SK-N-SH treated with all-trans-retinoic acid at 6 μM for 48 hours (cell line): ENCODE data around the gene IL18.

ENCODE experiments used
- CREB5 ChIP-seq: fragments of 250-450 bp; sonication (Bioruptor Pico); IDR thresholded peaks from 2 replicates; pipeline ENCODE4 v1.5.1; 2020; ENCODE audit warnings: low read depth, mild to moderate bottlenecking, moderate library complexity
- CSDC2 ChIP-seq: fragments of 250-450 bp; sonication (Bioruptor Pico); IDR thresholded peaks from 2 replicates; pipeline ENCODE4 v1.5.0; 2020; ENCODE audit warnings: mild to moderate bottlenecking, moderate library complexity
- ESRRG ChIP-seq: fragments of 250-450 bp; sonication (Bioruptor Pico); IDR thresholded peaks from 2 replicates; pipeline ENCODE4 v1.6.1; 2021; ENCODE audit warnings: mild to moderate bottlenecking
- PATZ1 ChIP-seq: fragments of 250-450 bp; sonication (Bioruptor Pico); IDR thresholded peaks from 2 replicates; pipeline ENCODE4 v1.8.0; 2020; ENCODE audit warnings: mild to moderate bottlenecking, moderate library complexity, borderline replicate concordance
- SNAI2 ChIP-seq: fragments of 250-450 bp; sonication (Bioruptor Pico); IDR thresholded peaks from 2 replicates; pipeline ENCODE4 v1.5.0; 2020; ENCODE audit warnings: mild to moderate bottlenecking, moderate library complexity
- TCF4 ChIP-seq: fragments of 250-450 bp; sonication (Bioruptor Pico); IDR thresholded peaks from 2 replicates; pipeline ENCODE4 v1.8.0; 2021; ENCODE audit warnings: mild to moderate bottlenecking, moderate library complexity, borderline replicate concordance
- ZFP3 ChIP-seq: fragments of 250-450 bp; sonication (Bioruptor Pico); IDR thresholded peaks from 2 replicates; pipeline ENCODE4 v1.5.0; 2020; ENCODE audit warnings: mild to moderate bottlenecking, moderate library complexity
- ZFP30 ChIP-seq: fragments of 450-650 bp; formaldehyde crosslinking; IDR thresholded peaks from 2 replicates; pipeline ENCODE4 v1.5.0; 2022; ENCODE audit warnings: mild to moderate bottlenecking, moderate library complexity

DNA sequence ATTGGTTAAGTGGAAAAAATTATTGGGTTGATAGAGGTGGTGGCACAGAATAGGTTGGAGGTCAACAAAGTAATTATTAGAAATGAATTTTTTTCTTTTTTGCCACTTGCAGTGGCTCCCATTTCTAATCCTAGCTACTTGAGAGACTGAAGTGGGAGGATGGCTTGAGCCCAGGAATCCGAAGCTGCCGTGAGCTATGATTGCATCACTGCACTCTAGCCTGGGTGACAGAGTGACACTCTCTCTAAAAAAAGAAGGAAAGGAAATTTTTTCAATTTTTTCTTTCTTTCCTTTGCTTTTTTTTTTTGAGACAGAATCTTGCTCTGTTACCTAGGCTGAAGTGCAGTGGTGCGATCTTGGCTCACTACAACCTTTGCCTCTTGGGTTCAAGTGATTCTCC, 9.3 kb upstream of the IL18 start:
- TF ChIP-seq CSDC2 (no peak), SNAI2 (CRISPR knock-in tag) (no peak), PATZ1 (CRISPR knock-in tag) (no peak), ZFP30 (CRISPR knock-in tag) (no peak), TCF4 (CRISPR knock-in tag) (no peak), ZFP3 (CRISPR knock-in tag) (no peak), CREB5 (CRISPR knock-in tag) (no peak), ESRRG (CRISPR knock-in tag) (no peak)
